AG10803 (cell line): Measurements from ENCODE around the gene REXO1.

Source experiments
- DNase-seq: peaks from one replicate; pipeline ENCODE4 v3.0.0; 2010; ENCODE audit warnings: low read depth
- H3K4me3 ChIP-seq: 2 replicates; pipeline ENCODE4 v1.5.1; 2011; ENCODE audit warnings: mild to moderate bottlenecking, low read length, control low read depth
- CTCF ChIP-seq: conservative IDR thresholded peaks from 2 replicates; pipeline ENCODE4 v1.5.1; 2011; ENCODE audit warnings: mild to moderate bottlenecking, low read length, control low read depth, inconsistent platforms

Gene REXO1

GRCh38 chr19:1843646-1844394, 4.5 kb downstream of the REXO1 start:
- TF ChIP-seq CTCF = no peak
- no peak for DNase-seq
- no peak overlapping the region for H3K4me3 ChIP-seq

GRCh38 chr19:1843116-1843515, 5.2 kb downstream of the REXO1 start:
- no peak for DNase-seq
- TF ChIP-seq CTCF = no peak
- H3K4me3 ChIP-seq = no peak overlapping the region

GRCh38 chr19:1841209-1841924, 6.9 kb downstream of the REXO1 start:
- H3K4me3 ChIP-seq = no peak overlapping the region
- no peak for TF ChIP-seq CTCF
- no peak for DNase-seq

GRCh38 chr19:1840541-1841115, 7.7 kb downstream of the REXO1 start:
- no peak for TF ChIP-seq CTCF
- no peak overlapping the region for H3K4me3 ChIP-seq
- no peak for DNase-seq

DNA sequence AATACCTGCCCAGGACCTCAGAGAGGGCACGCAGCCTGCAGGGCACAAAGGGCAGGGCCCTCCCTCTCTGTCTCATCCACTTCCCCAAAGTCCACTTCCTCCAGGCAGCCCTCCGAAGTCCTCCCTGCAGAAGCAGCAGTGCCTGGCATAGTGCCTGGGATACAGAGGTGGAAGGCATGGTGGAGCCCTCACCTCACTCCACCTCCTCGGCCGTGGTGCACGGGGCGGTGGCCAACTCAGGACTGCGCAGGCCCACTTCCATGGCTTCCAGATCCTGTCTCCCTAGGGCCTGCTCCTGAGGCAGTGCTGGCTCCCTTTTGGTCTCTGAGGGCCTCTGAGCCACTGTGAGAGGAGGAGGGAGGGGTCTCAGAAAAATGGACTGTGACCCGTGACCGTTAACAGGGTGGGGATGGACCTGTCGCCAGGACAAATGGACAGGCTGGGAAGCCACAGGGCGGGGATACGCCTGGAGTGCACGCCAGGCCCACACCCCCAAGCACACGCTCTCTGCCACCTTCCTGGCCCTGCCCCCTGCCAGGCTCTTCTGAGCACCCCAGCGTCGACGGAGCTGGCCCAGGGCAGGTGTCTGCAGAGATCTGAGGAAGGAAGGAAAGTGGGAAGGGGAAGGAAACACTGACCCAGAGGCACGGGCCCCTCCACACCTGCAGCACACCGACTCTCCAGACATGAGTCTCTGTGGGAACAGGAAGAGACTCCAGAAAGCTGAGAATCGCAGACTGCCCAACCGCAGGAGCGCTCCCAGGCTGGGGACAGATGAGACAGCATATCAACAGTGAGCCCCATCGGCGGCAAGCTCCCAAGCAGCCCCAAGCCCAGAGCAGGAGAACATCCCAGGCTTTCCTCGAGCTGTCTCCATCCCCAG, 8.4 kb downstream of the REXO1 start:
- no peak for TF ChIP-seq CTCF
- H3K4me3 ChIP-seq = no peak overlapping the region
- DNase-seq = no peak

DNA sequence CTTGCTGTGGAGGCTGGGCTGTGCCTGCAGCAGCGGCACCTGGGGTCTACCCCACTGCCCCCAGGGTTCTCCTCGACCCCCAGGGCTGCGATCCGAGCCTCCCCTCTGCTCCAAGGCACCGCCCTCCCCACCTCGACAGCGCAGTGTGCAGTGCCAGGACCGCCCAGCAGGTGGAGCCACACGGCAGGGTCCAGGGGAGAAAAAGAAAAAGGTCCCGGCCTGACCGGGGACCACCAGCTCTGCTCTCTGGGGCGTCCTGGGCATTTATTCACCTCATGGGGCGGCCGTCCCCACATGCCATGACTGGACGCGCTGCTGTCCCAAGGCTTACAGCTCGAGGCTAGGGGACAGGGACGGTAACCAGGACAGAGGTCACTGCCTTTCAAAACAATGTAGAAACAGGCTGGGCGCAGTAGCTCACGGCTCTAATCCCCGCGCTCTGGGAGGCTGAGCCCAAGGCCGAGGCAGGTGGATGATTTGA, 10.6 kb downstream of the REXO1 start:
- DNase-seq = no peak
- H3K4me3 ChIP-seq = no peak overlapping the region
- peak; percentile 80 for TF ChIP-seq CTCF
